HG02885 (cell line): ENCODE measurements around the gene APCDD1.
A peak's percentile ranks its signal among the peaks of the same experiment; 100 is the strongest.
"Not testable (repeated sequence)": the region's sequence is repeated elsewhere in the genome, so short reads cannot be mapped to it uniquely, and the experiment has no call there.

Experiments
- ATAC-seq: cut with Tn5 transposase; IDR thresholded peaks from one replicate; pipeline ENCODE4 v1.9.1; 2021; ENCODE audit warnings: mild to moderate bottlenecking; ENCODE audit not compliant: unreplicated experiment, poor library complexity

APCDD1 gene

GRCh38 chr18:10521566-10521965 lies 67.1 kb downstream of the APCDD1 start:
- no peak for ATAC-seq

- ATAC-seq: no peak
Observed at GRCh38 chr18:10522574-10522973, 68.1 kb downstream of the APCDD1 start.

- ATAC-seq: no peak
Observed at GRCh38 chr18:10523544-10523943, 69.1 kb downstream of the APCDD1 start.

- no peak for ATAC-seq
Observed at GRCh38 chr18:10524507-10525370, 70.3 kb downstream of the APCDD1 start.

- no peak for ATAC-seq
Observed at GRCh38 chr18:10525371-10525691, 70.9 kb downstream of the APCDD1 start.

GRCh38 chr18:10525697-10526560 lies 71.5 kb downstream of the APCDD1 start, which contains the start of gene NAPG:
Gene NAPG (plus strand): TSS chr18:10526027. CDS start chr18:10526103, 76 bp downstream.
- ATAC-seq: peak; percentile 84

GRCh38 chr18:10526561-10526949 lies 72.1 kb downstream of the APCDD1 start:
- ATAC-seq: no peak

- no peak for ATAC-seq
Observed at GRCh38 chr18:10528439-10528838, 74.0 kb downstream of the APCDD1 start.

GRCh38 chr18:10530002-10530401 lies 75.6 kb downstream of the APCDD1 start:
- ATAC-seq: no peak

GRCh38 chr18:10530852-10531251 lies 76.4 kb downstream of the APCDD1 start:
- no peak for ATAC-seq

- ATAC-seq: no peak
Observed at GRCh38 chr18:10533111-10533510, 78.7 kb downstream of the APCDD1 start.

- ATAC-seq: no peak
Observed at GRCh38 chr18:10536280-10536679, 81.8 kb downstream of the APCDD1 start.

GRCh38 chr18:10537765-10538164 lies 83.3 kb downstream of the APCDD1 start:
- ATAC-seq: no peak

- not testable (repeated sequence) for ATAC-seq
Observed at GRCh38 chr18:10539124-10539523, 84.7 kb downstream of the APCDD1 start.
